Calu3 (cell line): ENCODE results near the gene UMOD. TPM values are rescaled to one million over a fixed set of nuclear protein-coding genes. Genes with fewer than 3 reads are reported as not detected.

Experiments used
- Bru-seq: library from RNA; stranded (reverse); fragments of 400-500 nt; gene quantifications from one replicate; lab custom pipeline; 2021; lab: Mats Ljungman, UMichigan
- BruChase-seq, 2 experiments: library from RNA; stranded (reverse); fragments of 400-500 nt; gene quantifications; one replicate each; lab custom pipeline; 2021; lab: Mats Ljungman, UMichigan
- BruUV-seq: library from RNA; stranded (reverse); fragments of 400-500 nt; replicated peaks from 2 replicates; lab custom pipeline; 2021; lab: Mats Ljungman, UMichigan
- CTCF ChIA-PET: fragments of 300-600 bp; sonication (Branson Sonifier 250); formaldehyde crosslinking; loops from one replicate; lab custom pipeline; 2022; ENCODE audit warnings: antibody characterized with exemption; lab: Charles Lee
- DNase-seq: peaks from one replicate; pipeline ENCODE4 v3.0.0; 2022
- H3K27ac Mint-ChIP-seq: one replicate; pipeline ENCODE4 v1.8.0; 2022; ENCODE audit warnings: mixed read lengths; ENCODE audit not compliant: unreplicated experiment
- H3K27me3 Mint-ChIP-seq: one replicate; pipeline ENCODE4 v1.8.0; 2022; ENCODE audit warnings: mixed read lengths; ENCODE audit not compliant: unreplicated experiment
- H3K36me3 Mint-ChIP-seq: one replicate; pipeline ENCODE4 v1.8.0; 2022; ENCODE audit warnings: mild to moderate bottlenecking, moderate library complexity, mixed read lengths; ENCODE audit not compliant: insufficient read depth, unreplicated experiment
- H3K4me1 Mint-ChIP-seq: one replicate; pipeline ENCODE4 v1.8.0; 2022; ENCODE audit warnings: mild to moderate bottlenecking, low read depth, mixed read lengths; ENCODE audit not compliant: unreplicated experiment
- H3K4me3 Mint-ChIP-seq: one replicate; pipeline ENCODE4 v1.8.0; 2022; ENCODE audit warnings: mild to moderate bottlenecking, low read depth, moderate library complexity, mixed read lengths; ENCODE audit not compliant: unreplicated experiment
- H3K9me3 Mint-ChIP-seq: one replicate; pipeline ENCODE4 v1.8.0; 2022; ENCODE audit warnings: low read depth, mixed read lengths; ENCODE audit not compliant: unreplicated experiment
- CTCF ChIP-seq: fragments of 200-600 bp; IDR thresholded peaks from one replicate; pipeline ENCODE4 v1.8.0; 2022; ENCODE audit warnings: antibody characterized with exemption; ENCODE audit not compliant: unreplicated experiment
- intact Hi-C: fragments of 100-400 bp; cut with micrococcal nuclease; formaldehyde crosslinking; loops from one replicate; pipeline ENCODE4 v1.10.0; 2022; ENCODE audit not compliant: unreplicated experiment
- long read RNA-seq: library from polyadenylated mRNA; stranded (forward); transcript quantifications from one replicate; pipeline ENCODE4 v2.0.0, GENCODE V29; 2022
- total RNA-seq: library from RNA; stranded (reverse); gene quantifications from 2 replicates; pipeline ENCODE4 v1.2.3, GENCODE V29; 2022

Gene UMOD
- total RNA-seq (not detected in 2 replicates), Bru-seq, nascent RNA (not detected), BruChase-seq, experiment 1, labeled RNA remaining after a 6-hour chase (not detected), BruChase-seq, experiment 2, labeled RNA remaining after a 2-hour chase (not detected)
- long read RNA-seq = 0 reads

- Mint-ChIP-seq H3K4me3 (no peak within 1 kb of the TSS), H3K4me1 (no peaks in the 10 kb centered on the region), H3K27ac (no peak within 1 kb of the TSS), H3K27me3 (peaks cover 67% of the 10 kb centered on the region), H3K9me3 (no peaks in the 10 kb centered on the region), H3K36me3 (no peaks in the 10 kb centered on the region)
- intact Hi-C loops = no loop called here
- no peak for TF ChIP-seq CTCF
- no TSS peak for BruUV-seq
- no peak for DNase-seq
- CTCF ChIA-PET = no interaction called here
Observed at GRCh38 chr16:20352615-20353014, at the start of gene UMOD. Gene UMOD (minus strand): TSS chr16:20352715. CDS start chr16:20350737, 1,978 bp downstream.

GRCh38 chr16:20401475-20402016, 49.0 kb upstream of the UMOD start:
- CTCF ChIA-PET = no interaction called here
- Mint-ChIP-seq H3K4me1 (no peaks in the 10 kb centered on the region), H3K4me3 (no peak overlapping the region), H3K36me3 (no peaks in the 10 kb centered on the region), H3K9me3 (no peaks in the 10 kb centered on the region), H3K27ac (no peak overlapping the region), H3K27me3 (peaks cover 26% of the 10 kb centered on the region)
- intact Hi-C loops = no loop called here
- TF ChIP-seq CTCF = no peak
- no TSS peak for BruUV-seq
- DNase-seq = no peak

- peaks cover 26% of the 10 kb centered on the region for H3K27me3 Mint-ChIP-seq
- no peak overlapping the region for H3K27ac Mint-ChIP-seq
- BruUV-seq = no TSS peak
- intact Hi-C loops = no loop called here
- no peaks in the 10 kb centered on the region for H3K9me3 Mint-ChIP-seq
- H3K36me3 Mint-ChIP-seq = no peaks in the 10 kb centered on the region
- CTCF ChIA-PET = no interaction called here
- no peak for TF ChIP-seq CTCF
- H3K4me1 Mint-ChIP-seq = no peaks in the 10 kb centered on the region
- H3K4me3 Mint-ChIP-seq = no peak overlapping the region
- DNase-seq = no peak
Observed at GRCh38 chr16:20401066-20401465, 48.6 kb upstream of the UMOD start.

- no peak overlapping the region for H3K27ac Mint-ChIP-seq
- no TSS peak for BruUV-seq
- CTCF ChIA-PET = no interaction called here
- intact Hi-C loops = no loop called here
- H3K9me3 Mint-ChIP-seq = no peaks in the 10 kb centered on the region
- peaks cover 25% of the 10 kb centered on the region for H3K27me3 Mint-ChIP-seq
- H3K4me1 Mint-ChIP-seq = no peaks in the 10 kb centered on the region
- H3K4me3 Mint-ChIP-seq = no peak overlapping the region
- no peak for DNase-seq
- no peaks in the 10 kb centered on the region for H3K36me3 Mint-ChIP-seq
- TF ChIP-seq CTCF = no peak
Observed at GRCh38 chr16:20399185-20399584, 46.7 kb upstream of the UMOD start.
